Measurements from ENCODE around the gene HNMT.

DNA sequence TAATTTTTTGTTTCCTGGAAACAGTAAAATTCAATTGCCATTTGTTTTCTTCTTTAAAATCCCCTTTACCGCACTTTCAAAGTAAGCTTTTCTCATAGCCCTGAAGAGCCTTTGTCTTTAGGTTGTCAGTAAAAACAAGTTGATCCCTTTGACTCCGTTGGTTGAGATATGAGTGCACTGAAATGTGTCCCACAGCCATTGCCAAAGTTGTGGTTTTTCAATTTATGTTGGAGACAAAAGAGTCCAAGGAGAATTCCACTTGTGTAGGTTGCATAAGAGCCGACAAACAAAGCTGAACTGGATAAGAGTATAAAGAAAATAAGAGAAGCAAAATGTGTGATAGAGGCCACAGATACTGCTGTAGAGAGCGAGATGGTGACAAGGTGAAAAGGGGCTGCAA lies 26.1 kb upstream of the HNMT start:
- no peak for TF ChIP-seq EP300 (IDR thresholded peaks at IDR 0.05)
- TF ChIP-seq, protein P1, sequence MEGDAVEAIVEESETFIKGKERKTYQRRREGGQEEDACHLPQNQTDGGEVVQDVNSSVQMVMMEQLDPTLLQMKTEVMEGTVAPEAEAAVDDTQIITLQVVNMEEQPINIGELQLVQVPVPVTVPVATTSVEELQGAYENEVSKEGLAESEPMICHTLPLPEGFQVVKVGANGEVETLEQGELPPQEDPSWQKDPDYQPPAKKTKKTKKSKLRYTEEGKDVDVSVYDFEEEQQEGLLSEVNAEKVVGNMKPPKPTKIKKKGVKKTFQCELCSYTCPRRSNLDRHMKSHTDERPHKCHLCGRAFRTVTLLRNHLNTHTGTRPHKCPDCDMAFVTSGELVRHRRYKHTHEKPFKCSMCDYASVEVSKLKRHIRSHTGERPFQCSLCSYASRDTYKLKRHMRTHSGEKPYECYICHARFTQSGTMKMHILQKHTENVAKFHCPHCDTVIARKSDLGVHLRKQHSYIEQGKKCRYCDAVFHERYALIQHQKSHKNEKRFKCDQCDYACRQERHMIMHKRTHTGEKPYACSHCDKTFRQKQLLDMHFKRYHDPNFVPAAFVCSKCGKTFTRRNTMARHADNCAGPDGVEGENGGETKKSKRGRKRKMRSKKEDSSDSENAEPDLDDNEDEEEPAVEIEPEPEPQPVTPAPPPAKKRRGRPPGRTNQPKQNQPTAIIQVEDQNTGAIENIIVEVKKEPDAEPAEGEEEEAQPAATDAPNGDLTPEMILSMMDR (IDR thresholded peaks at IDR 0.05): no peak
- no peak for TF ChIP-seq POLR2AphosphoS5 (IDR thresholded peaks at IDR 0.05)
